ENCODE results near the gene TRABD2B. TPM values are rescaled to one million over a fixed set of nuclear protein-coding genes. Genes with fewer than 3 reads are reported as not detected.

Gene TRABD2B
- total RNA-seq, 6 donors from 2014 or later: under 0.01 to 2.1 (median 0.62) TPM

- no peak for TF ChIP-seq CTCF (IDR thresholded peaks at IDR 0.05)
- TF ChIP-seq EP300 (IDR thresholded peaks at IDR 0.05): no peak
- no peak for TF ChIP-seq POLR2A (IDR thresholded peaks at IDR 0.05)
- Histone ChIP-seq H3K27me3 (no peaks in the 10 kb centered on the region), H3K36me3 (no peaks in the 10 kb centered on the region), H3K4me3 (no peak overlapping the region), H3K9me3 (no peaks in the 10 kb centered on the region), H3K27ac (no peak overlapping the region), H3K4me1 (peaks cover 0 to 14% (median 10%) of the 10 kb centered on the region in 4 donors)
- DNase-seq (no peak), ATAC-seq (ENCODE audit: low FRiP score in 2 of 2) (no peak)
- WGBS, 2 donors: 49 to 83% methylated on average over 3 of the region's 3 CpGs
These were observed 55.0 kb downstream of the TRABD2B start for GRCh38 chr1:47942240-47942629.

GRCh38 chr1:47941609-47942239, 55.5 kb downstream of the TRABD2B start:
- Histone ChIP-seq H3K36me3 (no peaks in the 10 kb centered on the region), H3K9me3 (no peaks in the 10 kb centered on the region), H3K4me3 (no peak overlapping the region), H3K27ac (no peak overlapping the region), H3K27me3 (no peaks in the 10 kb centered on the region), H3K4me1 (peaks cover 0 to 14% (median 10%) of the 10 kb centered on the region in 4 donors)
- TF ChIP-seq EP300 (IDR thresholded peaks at IDR 0.05) (no peak), CTCF (IDR thresholded peaks at IDR 0.05) (no peak), POLR2A (IDR thresholded peaks at IDR 0.05) (no peak), POLR2AphosphoS5 (IDR thresholded peaks at IDR 0.05) (no peak)
- ATAC-seq (ENCODE audit: low FRiP score in 2 of 2): peak in 1 of 2 donors; percentile 63
- WGBS, 2 donors: 71 to 76% methylated on average over 2 of the region's 2 CpGs
- DNase-seq: no peak

GRCh38 chr1:47940779-47941178, 56.4 kb downstream of the TRABD2B start:
- ATAC-seq (ENCODE audit: low FRiP score in 2 of 2): no peak
- Histone ChIP-seq H3K4me1 (peaks cover 0 to 14% (median 10%) of the 10 kb centered on the region in 4 donors), H3K4me3 (no peak overlapping the region), H3K36me3 (no peaks in the 10 kb centered on the region), H3K9me3 (no peaks in the 10 kb centered on the region), H3K27me3 (no peaks in the 10 kb centered on the region), H3K27ac (no peak overlapping the region)
- DNase-seq: no peak
- WGBS, 2 donors: 55 to 58% methylated on average over 5 of the region's 5 CpGs
- no peak for TF ChIP-seq EP300 (IDR thresholded peaks at IDR 0.05)
- TF ChIP-seq POLR2AphosphoS5 (IDR thresholded peaks at IDR 0.05): no peak
- TF ChIP-seq POLR2A (IDR thresholded peaks at IDR 0.05): no peak
- TF ChIP-seq CTCF (IDR thresholded peaks at IDR 0.05): no peak

GRCh38 chr1:47940326-47940725, 56.9 kb downstream of the TRABD2B start:
- Histone ChIP-seq H3K27me3 (no peaks in the 10 kb centered on the region), H3K27ac (no peak overlapping the region), H3K9me3 (no peaks in the 10 kb centered on the region), H3K4me3 (no peak overlapping the region), H3K36me3 (no peaks in the 10 kb centered on the region), H3K4me1 (peaks cover 0 to 14% (median 10%) of the 10 kb centered on the region in 4 donors)
- DNase-seq: no peak
- no peak for ATAC-seq (ENCODE audit: low FRiP score in 2 of 2)
- TF ChIP-seq POLR2AphosphoS5 (IDR thresholded peaks at IDR 0.05) (no peak), CTCF (IDR thresholded peaks at IDR 0.05) (no peak), POLR2A (IDR thresholded peaks at IDR 0.05) (no peak)
- WGBS, 2 donors: 72 to 84% methylated on average over 8 of the region's 8 CpGs

- TF ChIP-seq CTCF (IDR thresholded peaks at IDR 0.05) (no peak), POLR2AphosphoS5 (IDR thresholded peaks at IDR 0.05) (no peak), POLR2A (IDR thresholded peaks at IDR 0.05) (no peak), EP300 (IDR thresholded peaks at IDR 0.05) (no peak)
- ATAC-seq (ENCODE audit: low FRiP score in 2 of 2): no peak
- no peaks in the 10 kb centered on the region for H3K27me3 ChIP-seq
- no peaks in the 10 kb centered on the region for H3K9me3 ChIP-seq
- H3K4me1 ChIP-seq: peaks cover 0 to 14% (median 10%) of the 10 kb centered on the region in 4 donors
- no peaks in the 10 kb centered on the region for H3K36me3 ChIP-seq
- no peak overlapping the region for H3K4me3 ChIP-seq
- no peak for DNase-seq
- WGBS, 2 donors: 23 to 38% methylated on average over 2 of the region's 2 CpGs
- no peak overlapping the region for H3K27ac ChIP-seq
These were observed 58.7 kb downstream of the TRABD2B start for GRCh38 chr1:47938520-47938919.

Measured in upper lobe of left lung (tissue), 6 donors.